Neutrophil (primary cell): ENCODE data around the gene SERPINA4.

Experiments
- H3K27ac ChIP-seq: fragments of 200-600 bp; sonication (generic); 2 replicates; pipeline ENCODE4 v1.5.1; 2016; ENCODE audit warnings: mild to moderate bottlenecking, moderate library complexity
- H3K27me3 ChIP-seq: fragments of 200-600 bp; sonication (generic); 2 replicates; pipeline ENCODE4 v1.6.0; 2016; ENCODE audit warnings: mild to moderate bottlenecking
- H3K36me3 ChIP-seq: fragments of 200-600 bp; sonication (generic); 2 replicates; pipeline ENCODE4 v1.5.1; 2017
- H3K4me1 ChIP-seq, 2 experiments: fragments of 200-600 bp in 1 of 2; sonication (generic) in 1 of 2; 1 replicate in 1 of 2; 2 replicates in 1 of 2; pipeline versions ENCODE4 v1.5.1 to v1.6.1; 2013 to 2016; ENCODE audit warnings: low read depth in 1 of 2, low read length in 1 of 2, mild to moderate bottlenecking in 1 of 2, moderate library complexity in 1 of 2; ENCODE audit not compliant: control insufficient read depth in 1 of 2, insufficient read depth in 1 of 2
- H3K4me3 ChIP-seq, 2 experiments: fragments of 200-600 bp in 1 of 2; sonication (generic) in 1 of 2; 1 replicate in 1 of 2; 2 replicates in 1 of 2; pipeline ENCODE4 v1.5.1; 2013 to 2016; ENCODE audit warnings: low read depth in 1 of 2, low read length in 1 of 2, mild to moderate bottlenecking in 1 of 2, moderate library complexity in 1 of 2
- H3K9me3 ChIP-seq: fragments of 200-600 bp; sonication (generic); 2 replicates; pipeline ENCODE4 v1.5.1; 2016
- TF ChIP-seq, protein P1 (sequence below): fragments of 200-600 bp; sonication (generic); IDR thresholded peaks from 2 replicates; pipeline ENCODE4 v1.5.1; 2016; ENCODE audit warnings: antibody characterized with exemption

Gene SERPINA4

DNA sequence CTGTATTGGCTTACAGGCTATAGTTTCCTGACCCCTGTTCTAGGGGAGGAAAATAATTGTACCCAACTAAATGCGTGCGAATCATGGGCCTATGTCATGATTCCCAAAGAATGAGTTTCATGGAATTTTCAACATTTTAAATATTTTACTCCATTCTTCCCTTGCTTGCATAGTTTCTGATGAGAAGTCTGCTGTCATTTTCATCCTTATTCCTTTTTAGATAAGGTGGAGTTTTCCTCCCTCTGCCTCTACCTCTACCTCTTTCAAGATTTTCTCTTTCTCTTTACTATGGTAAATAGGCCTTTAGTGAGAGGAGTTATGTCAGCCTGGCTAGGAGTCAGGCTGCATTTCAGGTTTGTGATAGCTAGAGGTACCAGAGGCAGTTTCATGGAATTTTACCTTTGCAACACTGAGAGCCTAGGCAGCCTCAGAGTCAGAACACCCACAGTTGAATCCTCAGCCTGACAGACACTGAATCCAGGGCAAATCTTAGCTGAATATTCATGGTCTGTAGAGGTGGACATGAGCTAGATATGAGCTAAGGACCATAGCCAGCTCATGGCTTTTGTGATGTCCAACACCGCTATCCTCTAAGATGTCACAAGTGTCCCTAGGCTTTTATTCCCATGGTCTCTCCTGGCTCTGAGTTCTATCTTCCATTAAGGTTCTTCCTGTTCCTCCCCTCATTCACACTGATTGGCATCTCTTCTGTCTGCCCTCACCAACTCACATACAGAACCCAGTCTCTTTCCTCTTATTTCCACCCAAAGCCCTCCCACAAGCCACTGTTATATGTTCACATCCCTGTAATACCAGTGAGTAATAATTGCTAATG, 57.0 kb downstream of the SERPINA4 start:
- H3K4me3 ChIP-seq: no peak overlapping the region
- TF ChIP-seq, protein P1, sequence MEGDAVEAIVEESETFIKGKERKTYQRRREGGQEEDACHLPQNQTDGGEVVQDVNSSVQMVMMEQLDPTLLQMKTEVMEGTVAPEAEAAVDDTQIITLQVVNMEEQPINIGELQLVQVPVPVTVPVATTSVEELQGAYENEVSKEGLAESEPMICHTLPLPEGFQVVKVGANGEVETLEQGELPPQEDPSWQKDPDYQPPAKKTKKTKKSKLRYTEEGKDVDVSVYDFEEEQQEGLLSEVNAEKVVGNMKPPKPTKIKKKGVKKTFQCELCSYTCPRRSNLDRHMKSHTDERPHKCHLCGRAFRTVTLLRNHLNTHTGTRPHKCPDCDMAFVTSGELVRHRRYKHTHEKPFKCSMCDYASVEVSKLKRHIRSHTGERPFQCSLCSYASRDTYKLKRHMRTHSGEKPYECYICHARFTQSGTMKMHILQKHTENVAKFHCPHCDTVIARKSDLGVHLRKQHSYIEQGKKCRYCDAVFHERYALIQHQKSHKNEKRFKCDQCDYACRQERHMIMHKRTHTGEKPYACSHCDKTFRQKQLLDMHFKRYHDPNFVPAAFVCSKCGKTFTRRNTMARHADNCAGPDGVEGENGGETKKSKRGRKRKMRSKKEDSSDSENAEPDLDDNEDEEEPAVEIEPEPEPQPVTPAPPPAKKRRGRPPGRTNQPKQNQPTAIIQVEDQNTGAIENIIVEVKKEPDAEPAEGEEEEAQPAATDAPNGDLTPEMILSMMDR: no peak
- no peak overlapping the region for H3K27ac ChIP-seq
- peaks cover 4% of the 10 kb centered on the region for H3K27me3 ChIP-seq
- no peaks in the 10 kb centered on the region for H3K36me3 ChIP-seq
- H3K4me1 ChIP-seq: no peaks in the 10 kb centered on the region
- no peaks in the 10 kb centered on the region for H3K9me3 ChIP-seq

DNA sequence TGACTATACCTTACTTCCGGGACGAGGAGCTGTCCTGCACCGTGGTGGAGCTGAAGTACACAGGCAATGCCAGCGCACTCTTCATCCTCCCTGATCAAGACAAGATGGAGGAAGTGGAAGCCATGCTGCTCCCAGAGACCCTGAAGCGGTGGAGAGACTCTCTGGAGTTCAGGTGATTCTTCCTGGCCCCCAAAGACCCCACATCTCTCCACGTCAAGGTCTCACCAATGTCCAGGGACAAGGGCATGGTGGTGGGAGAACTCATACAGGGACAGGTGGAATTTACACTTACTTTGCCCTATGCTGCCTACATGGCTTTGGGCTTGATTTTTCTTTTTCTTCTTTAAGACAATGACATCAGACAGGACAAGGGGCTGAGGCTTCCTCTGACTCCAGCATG, 58.1 kb downstream of the SERPINA4 start:
- H3K9me3 ChIP-seq: no peaks in the 10 kb centered on the region
- peaks cover 11% of the 10 kb centered on the region for H3K27me3 ChIP-seq
- no peaks in the 10 kb centered on the region for H3K36me3 ChIP-seq
- TF ChIP-seq, protein P1: no peak
- H3K4me1 ChIP-seq: no peaks in the 10 kb centered on the region
- no peak overlapping the region for H3K27ac ChIP-seq
- H3K4me3 ChIP-seq: no peak overlapping the region
